ENCODE results near the gene LOX.

Gene LOX

GRCh38 chr5:122054266-122054665 is 23.8 kb downstream of the LOX start:
- FAIRE-seq (no peak), DNase-seq (ENCODE audit: low spot score) (no peak)

- DNase-seq (ENCODE audit: low spot score) (no peak), FAIRE-seq (no peak)
These were observed 24.6 kb downstream of the LOX start for GRCh38 chr5:122053181-122054109.

GRCh38 chr5:122051569-122051968 is 26.5 kb downstream of the LOX start:
- FAIRE-seq (no peak), DNase-seq (ENCODE audit: low spot score) (no peak)

DNA sequence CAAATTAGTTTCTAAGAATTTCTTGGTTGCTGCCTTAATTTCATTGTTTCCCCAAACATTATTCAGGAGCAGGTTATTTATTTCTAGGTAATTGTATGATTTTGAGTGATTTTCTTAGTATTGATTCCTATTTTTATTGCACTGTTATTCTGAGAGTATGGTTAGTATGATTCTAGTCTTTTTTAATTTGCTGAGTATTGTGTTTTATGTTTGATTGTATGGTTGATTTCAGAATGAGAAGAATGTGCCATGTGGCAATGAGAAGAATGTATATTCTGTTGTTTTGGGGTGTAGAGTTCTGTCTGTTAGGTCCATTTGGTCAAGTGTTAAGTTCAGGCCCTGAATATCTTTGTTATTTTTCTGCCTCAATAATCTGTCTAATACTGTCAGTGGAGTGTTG is 27.1 kb downstream of the LOX start:
- DNase-seq (ENCODE audit: low spot score): no peak
- FAIRE-seq: no peak

- no peak for FAIRE-seq
- DNase-seq (ENCODE audit: low spot score): no peak
These were observed 37.3 kb downstream of the LOX start for GRCh38 chr5:122040636-122041302.

GRCh38 chr5:122036326-122036725 is 41.7 kb downstream of the LOX start:
- FAIRE-seq: no peak
- no peak for DNase-seq (ENCODE audit: low spot score)

- no peak for DNase-seq (ENCODE audit: low spot score)
- no peak for FAIRE-seq
These were observed 42.1 kb downstream of the LOX start for GRCh38 chr5:122035913-122036312.

DNA sequence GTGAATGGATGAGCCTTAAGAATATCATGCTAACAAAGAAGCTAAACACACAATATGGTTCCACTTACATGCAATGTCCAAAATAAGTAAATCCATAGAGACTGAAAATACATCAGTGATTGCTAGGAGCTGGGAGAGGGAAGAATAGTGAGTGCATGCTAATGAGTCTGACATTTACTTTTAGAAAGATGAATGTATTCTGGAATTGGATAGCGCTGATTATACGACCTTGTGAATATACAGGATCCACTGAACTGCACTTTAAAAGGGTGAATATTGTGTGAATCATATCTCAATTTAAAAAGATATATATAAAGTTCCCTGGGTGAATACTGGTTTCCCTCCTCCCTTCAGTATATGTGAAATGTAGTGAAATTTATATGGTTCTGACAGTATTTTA is 46.2 kb downstream of the LOX start:
- DNase-seq (ENCODE audit: low spot score) (no peak), FAIRE-seq (no peak)

- FAIRE-seq (no peak), DNase-seq (ENCODE audit: low spot score) (no peak)
These were observed 47.8 kb downstream of the LOX start for GRCh38 chr5:122030251-122030650.

DNA sequence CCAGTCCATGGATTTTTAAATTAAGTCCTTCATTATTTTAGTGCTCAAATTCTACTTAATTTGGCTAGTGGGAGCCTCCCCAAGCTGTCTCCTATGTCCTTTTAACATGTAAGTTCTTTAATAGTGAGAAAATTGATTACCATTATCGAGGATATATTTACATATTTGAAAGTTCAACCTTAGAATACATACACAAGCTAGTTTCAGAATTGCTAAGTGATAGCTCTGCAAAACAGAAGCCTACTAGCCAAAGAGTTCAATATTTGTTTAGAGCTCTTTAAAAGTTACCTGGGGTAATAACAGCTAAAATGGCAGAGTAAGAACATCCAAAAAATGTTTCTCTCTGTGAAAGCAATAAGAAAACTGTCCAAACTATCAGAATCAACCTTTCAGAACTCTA is 48.2 kb downstream of the LOX start:
- FAIRE-seq (no peak), DNase-seq (ENCODE audit: low spot score) (no peak)

- FAIRE-seq: no peak
- DNase-seq (ENCODE audit: low spot score): no peak
These were observed 55.1 kb downstream of the LOX start for GRCh38 chr5:122022966-122023365.

GRCh38 chr5:122019919-122020590 is 58.0 kb downstream of the LOX start:
- FAIRE-seq: no peak
- DNase-seq (ENCODE audit: low spot score): no peak

GRCh38 chr5:122015471-122015870 is 62.6 kb downstream of the LOX start:
- FAIRE-seq (no peak), DNase-seq (ENCODE audit: low spot score) (no peak)

- no peak for DNase-seq (ENCODE audit: low spot score)
- no peak for FAIRE-seq
These were observed 63.7 kb downstream of the LOX start for GRCh38 chr5:122014236-122014935.
